Colonic mucosa (tissue), 4 donors: ENCODE measurements around the gene SEPTIN11. TPM values are rescaled to one million over a fixed set of nuclear protein-coding genes. Genes with fewer than 3 reads are reported as not detected.

Source experiments
- DNase-seq: peaks from one replicate; pipeline ENCODE4 v3.0.0-alpha.2; 2020
- H3K27ac ChIP-seq: fragments of 200-600 bp; one replicate; pipeline ENCODE4 v1.8.0; 2021
- H3K27me3 ChIP-seq: fragments of 200-600 bp; one replicate; pipeline ENCODE4 v1.8.0; 2021
- H3K36me3 ChIP-seq: fragments of 200-600 bp; one replicate; pipeline ENCODE4 v1.8.0; 2021
- H3K4me1 ChIP-seq: fragments of 200-600 bp; one replicate; pipeline ENCODE4 v1.8.0; 2021; ENCODE audit warnings: mild to moderate bottlenecking
- H3K4me3 ChIP-seq: fragments of 200-600 bp; one replicate; pipeline ENCODE4 v1.8.0; 2021
- H3K9ac ChIP-seq, 2 donors: one replicate each; pipeline ENCODE4 v1.7.0; 2013; ENCODE audit warnings: control low read depth in 2 of 2, low read depth in 2 of 2, low read length in 2 of 2
- H3K9me3 ChIP-seq: fragments of 200-600 bp; one replicate; pipeline ENCODE4 v1.8.0; 2021
- CTCF ChIP-seq: fragments of 200-600 bp; IDR thresholded peaks from one replicate; pipeline ENCODE4 v1.8.0; 2022; ENCODE audit warnings: antibody characterized with exemption, mild to moderate bottlenecking
- intact Hi-C: fragments of 100-400 bp; cut with DNase I; formaldehyde crosslinking; loops from one replicate; pipeline ENCODE4 v1.14.1; 2022
- total RNA-seq, 2 donors: library from RNA; stranded (reverse); fragmentation: NEBNext Ultra II Directional in 1 of 2; extraction: Animal tissue kit (Norgen Biotek cat#: 25700) in 1 of 2; gene quantifications; one replicate each; pipeline ENCODE4 v1.2.1, GENCODE V29; 2021
- donor health status: healthy.
- donor health status: DM: no; HTN: no; CAD: no.
- donor health status: DM: no; HTN: no; CAD: no.

The SEPTIN11 gene
- total RNA-seq, 2 donors from 2014 or later: 114 to 134 TPM

- H3K4me1 ChIP-seq: no peaks in the 10 kb centered on the region
- no peak for DNase-seq
- no peak overlapping the region for H3K27ac ChIP-seq
- intact Hi-C loops: no loop called here
- TF ChIP-seq CTCF: no peak
- no peaks in the 10 kb centered on the region for H3K27me3 ChIP-seq
- H3K9ac ChIP-seq: no peak overlapping the region
- H3K4me3 ChIP-seq: no peak overlapping the region
- no peaks in the 10 kb centered on the region for H3K36me3 ChIP-seq
- H3K9me3 ChIP-seq: no peaks in the 10 kb centered on the region
Observed at GRCh38 chr4:76995776-76996175, 46.2 kb downstream of the SEPTIN11 start.

GRCh38 chr4:76996445-76996844, 46.9 kb downstream of the SEPTIN11 start:
- no peaks in the 10 kb centered on the region for H3K9me3 ChIP-seq
- no peak overlapping the region for H3K27ac ChIP-seq
- H3K4me3 ChIP-seq: no peak overlapping the region
- no peak overlapping the region for H3K9ac ChIP-seq
- intact Hi-C loops: no loop called here
- no peak for TF ChIP-seq CTCF
- no peaks in the 10 kb centered on the region for H3K4me1 ChIP-seq
- no peaks in the 10 kb centered on the region for H3K27me3 ChIP-seq
- no peaks in the 10 kb centered on the region for H3K36me3 ChIP-seq
- no peak for DNase-seq

GRCh38 chr4:76997077-76997476, 47.5 kb downstream of the SEPTIN11 start:
- DNase-seq: no peak
- no peaks in the 10 kb centered on the region for H3K9me3 ChIP-seq
- H3K4me3 ChIP-seq: no peak overlapping the region
- H3K27me3 ChIP-seq: no peaks in the 10 kb centered on the region
- TF ChIP-seq CTCF: no peak
- no peaks in the 10 kb centered on the region for H3K36me3 ChIP-seq
- intact Hi-C loops: no loop called here
- no peaks in the 10 kb centered on the region for H3K4me1 ChIP-seq
- no peak overlapping the region for H3K9ac ChIP-seq
- no peak overlapping the region for H3K27ac ChIP-seq

GRCh38 chr4:76997532-76997931, 48.0 kb downstream of the SEPTIN11 start:
- Histone ChIP-seq H3K9ac (no peak overlapping the region), H3K27me3 (no peaks in the 10 kb centered on the region), H3K27ac (no peak overlapping the region), H3K36me3 (no peaks in the 10 kb centered on the region), H3K9me3 (no peaks in the 10 kb centered on the region), H3K4me3 (no peak overlapping the region), H3K4me1 (no peaks in the 10 kb centered on the region)
- intact Hi-C loops: no loop called here
- no peak for DNase-seq
- no peak for TF ChIP-seq CTCF

GRCh38 chr4:76998251-76998901, 48.8 kb downstream of the SEPTIN11 start:
- Histone ChIP-seq H3K4me3 (no peak overlapping the region), H3K27me3 (no peaks in the 10 kb centered on the region), H3K27ac (no peak overlapping the region), H3K4me1 (no peaks in the 10 kb centered on the region), H3K9me3 (no peaks in the 10 kb centered on the region), H3K36me3 (no peaks in the 10 kb centered on the region), H3K9ac (no peak overlapping the region)
- intact Hi-C loops: no loop called here
- DNase-seq: no peak
- TF ChIP-seq CTCF: no peak

Other genes with a start within 250 kb of the SEPTIN11 start
- gene SOWAHB, start 51.6 kb upstream of the SEPTIN11 start, total RNA-seq: 10 to 100 TPM; 20.8 to 25.7 TPM
- 100 to 1,000 TPM; 159 to 260 TPM for gene CCNI, start 126.2 kb downstream of the SEPTIN11 start, total RNA-seq
- gene CCNG2, start 207.5 kb downstream of the SEPTIN11 start, total RNA-seq: 100 to 1,000 TPM in 1 of 2 donors, 10 to 100 TPM in 1; 34.0 to 145 TPM